ENCODE results near the gene WEE1. TPM values are rescaled to one million over a fixed set of nuclear protein-coding genes. Genes with fewer than 3 reads are reported as not detected.
A peak's percentile ranks its signal among the peaks of the same experiment; 100 is the strongest.

WEE1 gene
- total RNA-seq (10 to 100 TPM; 20.7 to 28.9 TPM), polyA plus RNA-seq (ENCODE audit: insufficient read length in 6 of 6) (10 to 100 TPM; 61.4 to 83.6 (median 69.5) TPM)
- long read RNA-seq, donor 1, full-length matches to known transcripts = 12 of 27 reads
- long read RNA-seq, donor 1, partial matches to known transcripts = 15 of 27 reads
- long read RNA-seq, donor 1, other reads (novel, unspliced or antisense) = 0 of 27 reads
- long read RNA-seq, donor 2, full-length matches to known transcripts = 15 of 32 reads
- long read RNA-seq, donor 2, partial matches to known transcripts = 17 of 32 reads
- long read RNA-seq, donor 2, other reads (novel, unspliced or antisense) = 0 of 32 reads
- long read RNA-seq, donor 3, full-length matches to known transcripts = 18 of 23 reads
- long read RNA-seq, donor 3, partial matches to known transcripts = 5 of 23 reads
- long read RNA-seq, donor 3, other reads (novel, unspliced or antisense) = 0 of 23 reads
- long read RNA-seq, donor 4, partial matches to known transcripts = 0 of 4 reads
- long read RNA-seq, donor 4, other reads (novel, unspliced or antisense) = 3 of 4 reads
- long read RNA-seq, donor 5, full-length matches to known transcripts = 3 of 3 reads
- long read RNA-seq, donor 5, partial matches to known transcripts = 0 of 3 reads
- long read RNA-seq, donor 5, other reads (novel, unspliced or antisense) = 0 of 3 reads
- long read RNA-seq, donor 6, full-length matches to known transcripts = 10 of 10 reads
- long read RNA-seq, donor 6, partial matches to known transcripts = 0 of 10 reads
- long read RNA-seq, donor 6, other reads (novel, unspliced or antisense) = 0 of 10 reads
- long read RNA-seq, donor 7, transcript WEE1-202 (11 exons, 2,799 nt) = major isoform, 6 of 8 reads
- long read RNA-seq, donor 7, partial matches to known transcripts = 0 of 8 reads
- long read RNA-seq, donor 7, other reads (novel, unspliced or antisense) = 0 of 8 reads
- long read RNA-seq, donor 8, partial matches to known transcripts = 0 of 4 reads
- long read RNA-seq, donor 8, other reads (novel, unspliced or antisense) = 0 of 4 reads
- long read RNA-seq, donor 9 = 0 reads
- long read RNA-seq, donor 10 = 0 reads
- long read RNA-seq, donor 11, transcript WEE1-202 (11 exons, 2,799 nt) = major isoform, 7 of 65 reads
- long read RNA-seq, donor 11, partial matches to known transcripts = 55 of 65 reads
- long read RNA-seq, donor 11, other reads (novel, unspliced or antisense) = 0 of 65 reads
- long read RNA-seq, donor 12, full-length matches to known transcripts = 11 of 39 reads
- long read RNA-seq, donor 12, partial matches to known transcripts = 28 of 39 reads
- long read RNA-seq, donor 12, other reads (novel, unspliced or antisense) = 0 of 39 reads

GRCh38 chr11:9573052-9573774 lies at the start of gene WEE1:
Gene WEE1 (plus strand): TSS chr11:9573670. CDS start chr11:9573934, 264 bp downstream.
- Histone ChIP-seq H3K27ac (peak within 1 kb of the TSS; percentile 93), H3K4me3 (peak within 1 kb of the TSS; percentile 68 to 87), H3K36me3 (no peaks in the 10 kb centered on the region), H3K9me3 (no peaks in the 10 kb centered on the region), H3K4me1 (peaks cover 12 to 36% of the 10 kb centered on the region in 2 donors), H3K27me3 (no peaks in the 10 kb centered on the region)
- TF ChIP-seq, protein P1, sequence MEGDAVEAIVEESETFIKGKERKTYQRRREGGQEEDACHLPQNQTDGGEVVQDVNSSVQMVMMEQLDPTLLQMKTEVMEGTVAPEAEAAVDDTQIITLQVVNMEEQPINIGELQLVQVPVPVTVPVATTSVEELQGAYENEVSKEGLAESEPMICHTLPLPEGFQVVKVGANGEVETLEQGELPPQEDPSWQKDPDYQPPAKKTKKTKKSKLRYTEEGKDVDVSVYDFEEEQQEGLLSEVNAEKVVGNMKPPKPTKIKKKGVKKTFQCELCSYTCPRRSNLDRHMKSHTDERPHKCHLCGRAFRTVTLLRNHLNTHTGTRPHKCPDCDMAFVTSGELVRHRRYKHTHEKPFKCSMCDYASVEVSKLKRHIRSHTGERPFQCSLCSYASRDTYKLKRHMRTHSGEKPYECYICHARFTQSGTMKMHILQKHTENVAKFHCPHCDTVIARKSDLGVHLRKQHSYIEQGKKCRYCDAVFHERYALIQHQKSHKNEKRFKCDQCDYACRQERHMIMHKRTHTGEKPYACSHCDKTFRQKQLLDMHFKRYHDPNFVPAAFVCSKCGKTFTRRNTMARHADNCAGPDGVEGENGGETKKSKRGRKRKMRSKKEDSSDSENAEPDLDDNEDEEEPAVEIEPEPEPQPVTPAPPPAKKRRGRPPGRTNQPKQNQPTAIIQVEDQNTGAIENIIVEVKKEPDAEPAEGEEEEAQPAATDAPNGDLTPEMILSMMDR (IDR thresholded peaks at IDR 0.05) = no peak
- peak; percentile 97 to 99 (median 98) for DNase-seq
- intact Hi-C loops (cut with DNase I) = no loop called here
- peak; percentile 89 for ATAC-seq

DNA sequence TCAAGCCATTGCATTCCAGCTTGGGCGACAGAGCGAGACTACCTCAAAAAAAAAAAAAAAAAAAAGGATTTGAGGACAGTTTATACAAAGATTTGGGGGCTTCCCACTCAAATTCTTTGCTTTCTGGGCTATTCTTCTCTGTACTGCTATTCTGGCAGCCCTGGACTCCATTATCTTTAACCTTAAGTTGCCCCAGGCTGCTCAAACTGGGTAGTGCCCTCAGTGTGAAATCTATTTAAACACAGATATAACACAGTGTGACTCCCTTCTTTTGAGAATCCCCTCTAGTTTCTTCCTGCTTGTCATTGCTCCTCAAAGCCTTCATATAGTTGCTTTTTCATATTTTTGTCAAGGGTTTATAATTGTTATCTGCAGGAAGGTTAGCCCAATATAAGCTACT lies 49.5 kb upstream of the WEE1 start:
- no peak overlapping the region for H3K4me3 ChIP-seq
- intact Hi-C loops (cut with DNase I) = no loop called here
- H3K9me3 ChIP-seq = no peaks in the 10 kb centered on the region
- no peaks in the 10 kb centered on the region for H3K27me3 ChIP-seq
- TF ChIP-seq, protein P1 (IDR thresholded peaks at IDR 0.05) = no peak
- peaks cover 0 to 12% of the 10 kb centered on the region in 2 donors for H3K4me1 ChIP-seq
- ATAC-seq = no peak
- H3K36me3 ChIP-seq = peaks cover 0 to 62% of the 10 kb centered on the region in 2 donors
- no peak overlapping the region for H3K27ac ChIP-seq
- no peak for DNase-seq

DNA sequence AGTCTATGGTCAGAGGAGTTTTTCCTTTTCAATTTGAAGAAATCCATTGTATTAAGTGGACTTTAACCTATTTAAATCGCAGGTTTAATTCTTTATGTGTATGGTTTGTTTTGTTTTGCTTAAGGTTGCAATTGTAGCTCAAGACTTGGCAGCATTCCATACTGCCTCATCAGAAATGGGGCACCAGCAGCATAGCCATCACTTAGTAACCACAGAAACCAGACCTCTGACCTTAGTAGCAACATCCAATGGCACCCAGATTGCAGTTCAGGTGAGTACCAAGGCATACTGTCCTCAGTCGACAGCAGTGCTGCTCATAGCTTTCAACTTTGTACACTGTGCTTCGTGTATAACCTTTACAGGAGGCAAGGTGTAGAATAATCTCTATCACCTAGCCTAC lies 48.4 kb upstream of the WEE1 start:
- TF ChIP-seq, protein P1 (IDR thresholded peaks at IDR 0.05) = no peak
- peaks cover 4 to 17% of the 10 kb centered on the region in 2 donors for H3K4me1 ChIP-seq
- peaks cover 0 to 63% of the 10 kb centered on the region in 2 donors for H3K36me3 ChIP-seq
- H3K4me3 ChIP-seq = no peak overlapping the region
- no peaks in the 10 kb centered on the region for H3K27me3 ChIP-seq
- intact Hi-C loops (cut with DNase I) = no loop called here
- ATAC-seq (no peak), DNase-seq (no peak)
- no peaks in the 10 kb centered on the region for H3K9me3 ChIP-seq
- no peak overlapping the region for H3K27ac ChIP-seq

- peaks cover 0 to 46% of the 10 kb centered on the region in 2 donors for H3K36me3 ChIP-seq
- ATAC-seq (peak; percentile 44), DNase-seq (peak in 2 of 4 donors; percentile 64 to 72)
- peaks cover 4 to 17% of the 10 kb centered on the region in 2 donors for H3K4me1 ChIP-seq
- no peak overlapping the region for H3K4me3 ChIP-seq
- H3K9me3 ChIP-seq = no peaks in the 10 kb centered on the region
- H3K27ac ChIP-seq = peak overlapping the region; percentile 45 to 48
- H3K27me3 ChIP-seq = no peaks in the 10 kb centered on the region
- intact Hi-C loops (cut with DNase I) = no loop called here
- TF ChIP-seq, protein P1 (IDR thresholded peaks at IDR 0.05) = no peak
These were observed 45.9 kb upstream of the WEE1 start for GRCh38 chr11:9527481-9528135.

Measured in left lung (tissue), 14 donors.